Measurements from ENCODE around the gene AMTN.

The AMTN gene

GRCh38 chr4:70556856-70557255 is 38.5 kb downstream of the AMTN start:
- DNase-seq (ENCODE audit: low read depth): no peak
- H3K4me3 ChIP-seq (ENCODE audit: low read depth, low read length): no peak overlapping the region
- TF ChIP-seq CTCF (IDR thresholded peaks at IDR 0.05; ENCODE audit: low read depth, low read length, missing control alignments): no peak

DNA sequence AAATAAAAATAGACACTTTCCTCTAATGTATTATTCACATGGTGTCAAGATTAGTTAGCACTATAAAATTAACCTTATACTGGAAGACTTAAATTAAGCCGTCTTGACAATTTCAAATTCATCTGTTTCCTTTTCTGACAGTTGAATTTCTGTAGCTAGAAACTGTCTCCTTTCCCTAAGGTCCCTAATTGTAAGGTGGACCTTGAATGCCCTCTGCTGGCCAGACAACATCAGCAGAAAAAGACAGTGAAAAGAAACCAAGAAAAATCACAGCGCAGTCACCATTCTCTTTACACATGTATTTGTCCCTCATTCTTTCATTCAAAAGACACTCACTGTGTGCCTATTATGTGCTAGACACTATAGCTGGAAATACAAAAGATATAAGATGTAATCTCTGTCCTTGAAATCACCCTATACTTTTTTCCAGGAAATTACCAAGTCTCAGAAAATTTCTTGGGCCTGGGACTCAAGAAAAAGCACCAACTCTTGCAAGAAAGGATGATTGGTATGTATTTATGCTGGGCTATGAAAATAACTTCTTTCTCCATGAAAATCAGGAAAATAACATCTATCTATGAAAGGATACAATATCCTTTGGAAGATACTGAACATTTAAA is 41.0 kb downstream of the AMTN start:
- no peak for DNase-seq (ENCODE audit: low read depth)
- TF ChIP-seq CTCF (IDR thresholded peaks at IDR 0.05; ENCODE audit: low read depth, low read length, missing control alignments): peak; percentile 66

GRCh38 chr4:70559924-70560323 is 41.6 kb downstream of the AMTN start:
- DNase-seq (ENCODE audit: low read depth): no peak
- H3K4me3 ChIP-seq (ENCODE audit: low read depth, low read length): no peak overlapping the region
- no peak for TF ChIP-seq CTCF (IDR thresholded peaks at IDR 0.05; ENCODE audit: low read depth, low read length, missing control alignments)

More for the DNA sequence above, 41.0 kb downstream of the AMTN start:
- H3K4me3 ChIP-seq (ENCODE audit: low read depth, low read length): no peak overlapping the region

GRCh38 chr4:70564033-70564432 is 45.7 kb downstream of the AMTN start:
- DNase-seq (ENCODE audit: low read depth): no peak
- no peak for TF ChIP-seq CTCF (IDR thresholded peaks at IDR 0.05; ENCODE audit: low read depth, low read length, missing control alignments)
- H3K4me3 ChIP-seq (ENCODE audit: low read depth, low read length): no peak overlapping the region

DNA sequence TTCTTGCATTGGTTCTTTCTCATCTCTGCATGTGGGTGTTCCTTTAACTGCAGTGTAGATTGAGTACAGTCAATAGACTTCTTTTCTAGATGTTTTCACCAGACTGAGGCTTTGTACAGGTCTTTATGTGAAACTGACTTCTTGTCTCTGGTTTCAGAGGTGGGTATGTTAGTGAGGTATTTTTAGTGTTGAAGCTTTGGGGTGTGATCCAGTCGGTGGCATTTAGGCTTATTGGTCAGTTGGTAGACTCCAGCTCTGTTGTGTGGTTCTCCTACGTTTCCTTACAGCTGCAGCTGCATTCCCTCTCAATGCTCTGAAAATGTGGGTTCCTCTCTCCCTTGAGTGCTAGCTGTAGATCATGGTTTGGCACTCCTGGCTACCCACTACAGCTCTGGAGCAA is 52.4 kb downstream of the AMTN start:
- DNase-seq (ENCODE audit: low read depth): no peak
- no peak for TF ChIP-seq CTCF (IDR thresholded peaks at IDR 0.05; ENCODE audit: low read depth, low read length, missing control alignments)
- H3K4me3 ChIP-seq (ENCODE audit: low read depth, low read length): no peak overlapping the region

- DNase-seq (ENCODE audit: low read depth): no peak
- no peak overlapping the region for H3K4me3 ChIP-seq (ENCODE audit: low read depth, low read length)
- no peak for TF ChIP-seq CTCF (IDR thresholded peaks at IDR 0.05; ENCODE audit: low read depth, low read length, missing control alignments)
Observed at GRCh38 chr4:70571772-70572171, 53.4 kb downstream of the AMTN start.

GRCh38 chr4:70575964-70576363 is 57.6 kb downstream of the AMTN start:
- H3K4me3 ChIP-seq (ENCODE audit: low read depth, low read length): no peak overlapping the region
- DNase-seq (ENCODE audit: low read depth): no peak
- no peak for TF ChIP-seq CTCF (IDR thresholded peaks at IDR 0.05; ENCODE audit: low read depth, low read length, missing control alignments)
